HepG2 (cell line): ENCODE results near the gene GPC6.

ENCODE experiments used
- BHLHE40 ChIP-seq: IDR thresholded peaks from 2 replicates; pipeline ENCODE4 v1.6.1; 2011; ENCODE audit warnings: low read length, improper control_type of control experiment
- CTCF ChIP-seq: sonication (generic); formaldehyde crosslinking; IDR thresholded peaks from 2 replicates; pipeline ENCODE4 v1.5.0; 2020; ENCODE audit warnings: mild to moderate bottlenecking, missing genetic modification reagents, moderate library complexity
- EZH2 ChIP-seq: conservative IDR thresholded peaks from 2 replicates; pipeline ENCODE4 v1.6.1; 2012; ENCODE audit warnings: mild to moderate bottlenecking, low read depth, low read length, moderate library complexity
- FOSL1 ChIP-seq: sonication (generic); formaldehyde crosslinking; IDR thresholded peaks from 2 replicates; pipeline ENCODE4 v1.9.0; 2021; ENCODE audit warnings: missing genetic modification reagents, borderline replicate concordance
- GTF2F1 ChIP-seq: fragments of 150-350 bp; IDR thresholded peaks from 2 replicates; pipeline ENCODE4 v1.6.1; 2014; ENCODE audit warnings: low read length
- PHF8 ChIP-seq: sonication (generic); formaldehyde crosslinking; IDR thresholded peaks from 2 replicates; pipeline ENCODE4 v1.5.0; 2020; ENCODE audit warnings: missing genetic modification reagents
- POLR2A ChIP-seq, 2 experiments: IDR thresholded peaks; 2 replicates each; pipeline ENCODE4 v1.6.1; 2011; ENCODE audit warnings: low read depth in 2 of 2, low read length in 2 of 2, mild to moderate bottlenecking in 1 of 2, moderate library complexity in 1 of 2; ENCODE audit not compliant: insufficient read depth in 1 of 2
- SIX1 ChIP-seq: sonication (generic); formaldehyde crosslinking; IDR thresholded peaks from 2 replicates; pipeline ENCODE4 v1.4.0; 2020; ENCODE audit warnings: missing genetic modification reagents, borderline replicate concordance
- USF2 ChIP-seq, 2 experiments: sonication (generic) in 1 of 2; formaldehyde crosslinking in 1 of 2; IDR thresholded peaks; 2 replicates each; pipeline versions ENCODE4 v1.5.1 to v1.6.1; 2011 to 2020; ENCODE audit warnings: borderline replicate concordance in 1 of 2, low read depth in 1 of 2, low read length in 1 of 2, mild to moderate bottlenecking in 1 of 2, missing genetic modification reagents in 1 of 2, moderate library complexity in 1 of 2

- no peak for TF ChIP-seq GTF2F1
- no peak for TF ChIP-seq EZH2
- no peak for TF ChIP-seq PHF8 (CRISPR knock-in tag)
- no peak for TF ChIP-seq CTCF (CRISPR knock-in tag)
- TF ChIP-seq BHLHE40: no peak
- TF ChIP-seq FOSL1 (CRISPR knock-in tag): no peak
- no peak for TF ChIP-seq POLR2A (IDR thresholded peaks at IDR 0.05; ENCODE audit: insufficient read depth in 1 of 2, low read depth in 2 of 2, low read length in 2 of 2)
- no peak for TF ChIP-seq USF2 (IDR thresholded peaks at IDR 0.05; ENCODE audit: low read depth, low read length)
- TF ChIP-seq USF2 (CRISPR knock-in tag; IDR thresholded peaks at IDR 0.05; ENCODE audit: borderline replicate concordance): no peak
- TF ChIP-seq SIX1: no peak
Measured at GRCh38 chr13:94168783-94169453, 942.3 kb downstream of the GPC6 start.
